ENCODE results near the gene WNK1. TPM values are rescaled to one million over a fixed set of nuclear protein-coding genes. Genes with fewer than 3 reads are reported as not detected.
A peak's percentile ranks its signal among the peaks of the same experiment; 100 is the strongest.

Gene WNK1
- total RNA-seq, 2 experiments from 2014 or later: 139 to 140 TPM

- Mint-ChIP-seq H3K27ac (peak within 1 kb of the TSS; percentile 91), H3K4me1 (ENCODE audit: low read depth) (peaks cover 30% of the 10 kb centered on the region), H3K27me3 (no peaks in the 10 kb centered on the region), H3K36me3 (peaks cover 4% of the 10 kb centered on the region), H3K4me3 (peak within 1 kb of the TSS; percentile 97), H3K9me3 (no peaks in the 10 kb centered on the region)
- CTCF ChIA-PET: interaction anchor here (0.6 to 2.1 kb wide), 29 partner anchors 10 to 644 kb away, joined by 3 to 21 read pairs (median 4); partner anchors contain the start of gene CCDC77
- intact Hi-C loops (cut with micrococcal nuclease): loop anchor here (1.0 to 5.0 kb wide), 7 partner anchors 41 to 643 kb away; no protein-coding TSS in a partner anchor
- POLR2A ChIA-PET: interaction anchor here (0.6 to 1.9 kb wide), 12 partner anchors 9 to 657 kb away, joined by 3 to 8 read pairs (median 3); no protein-coding TSS in a partner anchor
- DNase-seq: peak; percentile 98
These were observed 197.2 kb downstream of the WNK1 start, which contains the start of gene RAD52 for GRCh38 chr12:949453-950191. Gene RAD52 (minus strand): TSS chr12:949694. CDS start chr12:933058, 16,636 bp downstream.

GRCh38 chr12:951176-951575 is 198.8 kb downstream of the WNK1 start:
- intact Hi-C loops (cut with micrococcal nuclease): no loop called here
- Mint-ChIP-seq H3K27ac (no peak overlapping the region), H3K9me3 (no peaks in the 10 kb centered on the region), H3K4me1 (ENCODE audit: low read depth) (peaks cover 23% of the 10 kb centered on the region), H3K4me3 (no peak overlapping the region), H3K27me3 (no peaks in the 10 kb centered on the region), H3K36me3 (peaks cover 4% of the 10 kb centered on the region)
- DNase-seq: no peak
- ChIA-PET POLR2A (interaction anchor here (1.9 kb wide), 1 partner anchor 40 kb away, joined by 7 read pairs; the partner anchor contains the start of gene ERC1), CTCF (interaction anchor here (1.0 to 1.8 kb wide), 5 partner anchors 39 to 642 kb away, joined by 3 to 6 read pairs (median 4); no protein-coding TSS in a partner anchor)

DNA sequence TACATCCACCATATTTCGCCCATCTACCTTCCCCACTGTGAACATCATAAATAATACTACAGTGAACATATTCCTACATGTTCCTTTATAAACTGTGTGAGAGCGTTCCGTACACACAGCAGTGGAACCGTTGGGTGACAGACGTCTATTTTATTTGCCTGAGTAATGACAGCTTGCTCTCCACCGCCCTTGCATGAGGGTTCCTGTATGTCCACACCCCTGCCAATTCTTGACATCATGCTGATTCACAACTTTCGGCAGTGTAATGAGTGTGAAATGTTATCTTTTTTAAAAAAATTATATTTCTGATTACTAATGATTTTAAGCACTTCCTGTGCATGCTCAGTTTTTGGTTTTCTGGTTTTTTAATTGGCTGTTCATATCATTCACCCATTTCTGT is 201.4 kb downstream of the WNK1 start:
- no peaks in the 10 kb centered on the region for H3K36me3 Mint-ChIP-seq
- intact Hi-C loops (cut with micrococcal nuclease): no loop called here
- H3K27me3 Mint-ChIP-seq: no peaks in the 10 kb centered on the region
- ChIA-PET CTCF (interaction anchor here (0.6 to 1.4 kb wide), 4 partner anchors 17 to 164 kb away, joined by 3 to 6 read pairs (median 3); no protein-coding TSS in a partner anchor), POLR2A (interaction anchor here (0.6 kb wide), 1 partner anchor 584 kb away, joined by 3 read pairs; no protein-coding TSS in a partner anchor)
- DNase-seq: peak; percentile 53
- H3K9me3 Mint-ChIP-seq: no peaks in the 10 kb centered on the region
- peak overlapping the region; percentile 75 for H3K27ac Mint-ChIP-seq
- no peak overlapping the region for H3K4me3 Mint-ChIP-seq
- peaks cover 10% of the 10 kb centered on the region for H3K4me1 Mint-ChIP-seq (ENCODE audit: low read depth)

- POLR2A ChIA-PET: no interaction called here
- DNase-seq: no peak
- Mint-ChIP-seq H3K36me3 (no peaks in the 10 kb centered on the region), H3K9me3 (no peaks in the 10 kb centered on the region), H3K27ac (no peak overlapping the region), H3K27me3 (no peaks in the 10 kb centered on the region), H3K4me1 (ENCODE audit: low read depth) (peaks cover 10% of the 10 kb centered on the region), H3K4me3 (no peak overlapping the region)
- CTCF ChIA-PET: no interaction called here
- intact Hi-C loops (cut with micrococcal nuclease): no loop called here
These were observed 202.4 kb downstream of the WNK1 start for GRCh38 chr12:954741-955140.

GRCh38 chr12:955939-956338 is 203.6 kb downstream of the WNK1 start:
- peaks cover 10% of the 10 kb centered on the region for H3K4me1 Mint-ChIP-seq (ENCODE audit: low read depth)
- no peak overlapping the region for H3K4me3 Mint-ChIP-seq
- H3K36me3 Mint-ChIP-seq: no peaks in the 10 kb centered on the region
- ChIA-PET POLR2A (no interaction called here), CTCF (interaction anchor here (0.6 kb wide), 1 partner anchor 28 kb away, joined by 3 read pairs; no protein-coding TSS in a partner anchor)
- no peaks in the 10 kb centered on the region for H3K27me3 Mint-ChIP-seq
- H3K27ac Mint-ChIP-seq: no peak overlapping the region
- no peak for DNase-seq
- intact Hi-C loops (cut with micrococcal nuclease): no loop called here
- no peaks in the 10 kb centered on the region for H3K9me3 Mint-ChIP-seq

DNA sequence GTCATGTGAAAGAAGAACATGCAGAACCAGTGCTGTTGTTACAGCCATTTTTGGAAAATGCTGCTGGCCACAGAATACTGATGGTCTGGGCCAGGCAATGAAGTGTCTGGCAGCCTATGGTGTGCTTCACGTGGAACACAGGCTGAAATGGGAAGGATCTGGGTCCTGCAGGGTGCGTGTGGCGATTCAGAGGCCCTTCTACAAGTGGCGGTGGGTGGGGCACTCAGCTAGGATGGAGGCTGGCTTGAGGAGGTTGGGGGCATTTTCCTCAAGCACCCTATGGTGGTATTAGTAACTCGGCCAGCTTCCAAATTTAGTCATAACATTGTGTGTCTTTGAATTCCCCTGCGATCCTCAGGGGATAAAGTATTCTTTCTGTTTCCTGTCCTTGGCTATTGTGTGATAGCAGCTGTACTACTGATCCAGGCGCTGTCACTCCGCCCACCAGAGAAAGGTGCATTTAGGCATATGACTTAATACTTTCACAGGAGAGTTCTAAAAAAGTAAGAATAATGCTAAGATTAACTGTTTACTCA is 206.3 kb downstream of the WNK1 start:
- no peak for DNase-seq
- H3K9me3 Mint-ChIP-seq: no peaks in the 10 kb centered on the region
- no peaks in the 10 kb centered on the region for H3K27me3 Mint-ChIP-seq
- no peak overlapping the region for H3K27ac Mint-ChIP-seq
- H3K4me1 Mint-ChIP-seq (ENCODE audit: low read depth): peaks cover 4% of the 10 kb centered on the region
- intact Hi-C loops (cut with micrococcal nuclease): no loop called here
- POLR2A ChIA-PET: no interaction called here
- H3K4me3 Mint-ChIP-seq: no peak overlapping the region
- CTCF ChIA-PET: no interaction called here
- no peaks in the 10 kb centered on the region for H3K36me3 Mint-ChIP-seq

Other genes starting within 250 kb of the WNK1 start
- gene NINJ2, start 89.1 kb upstream of the WNK1 start, total RNA-seq: 1 to 10 TPM; 5.1 to 7.5 TPM
- gene RAD52, start 197.1 kb downstream of the WNK1 start, total RNA-seq: 10 to 100 TPM in 1 of 2 experiments, 1 to 10 TPM in 1; 9.5 to 14.5 TPM
- 10 to 100 TPM; 19.1 to 21.8 TPM for gene ERC1, start 238.6 kb downstream of the WNK1 start, total RNA-seq